ENCODE measurements around the gene EDN3.

The EDN3 gene

DNA sequence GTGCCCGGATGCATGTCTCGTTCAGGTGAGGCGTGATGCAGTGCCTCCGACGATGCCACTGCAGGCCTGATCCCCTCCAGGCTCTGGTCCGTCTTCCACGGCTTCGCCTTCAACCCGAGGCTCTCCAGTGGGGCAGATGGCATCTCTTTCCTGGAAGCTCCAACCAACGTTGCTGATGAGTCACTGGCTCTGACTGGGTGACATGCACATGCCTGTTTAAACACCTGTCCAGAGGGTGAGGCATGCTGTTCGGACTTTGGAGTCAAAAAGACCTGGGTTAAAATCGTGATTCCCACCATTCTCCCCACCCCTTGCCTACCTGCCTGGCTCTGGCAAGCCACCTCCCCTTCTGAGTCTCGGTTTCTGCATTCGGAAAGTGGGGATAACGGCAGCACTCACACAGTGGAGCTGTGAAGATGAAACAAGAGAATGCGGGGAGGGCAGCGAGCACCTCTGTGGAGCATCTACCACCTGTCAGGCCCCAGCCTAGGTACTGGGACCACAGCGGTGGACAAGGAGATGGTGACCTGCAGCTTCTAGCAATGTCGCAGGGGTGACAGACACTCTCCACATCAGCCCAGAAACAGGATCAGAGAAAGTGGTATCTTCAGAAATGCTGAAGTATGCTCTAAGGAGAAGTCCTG is 8.5 kb upstream of the EDN3 start:
- no peak for DNase-seq (ENCODE audit: low spot score)
- no peaks in the 10 kb centered on the region for H3K9me3 Mint-ChIP-seq
- no peak overlapping the region for H3K4me3 Mint-ChIP-seq
- no peak overlapping the region for H3K27ac Mint-ChIP-seq
- peaks cover 34% of the 10 kb centered on the region for H3K27me3 Mint-ChIP-seq (ENCODE audit: low read depth)
- H3K4me1 Mint-ChIP-seq (ENCODE audit: low read depth): no peaks in the 10 kb centered on the region
- no peaks in the 10 kb centered on the region for H3K36me3 Mint-ChIP-seq (ENCODE audit: low read depth)

DNA sequence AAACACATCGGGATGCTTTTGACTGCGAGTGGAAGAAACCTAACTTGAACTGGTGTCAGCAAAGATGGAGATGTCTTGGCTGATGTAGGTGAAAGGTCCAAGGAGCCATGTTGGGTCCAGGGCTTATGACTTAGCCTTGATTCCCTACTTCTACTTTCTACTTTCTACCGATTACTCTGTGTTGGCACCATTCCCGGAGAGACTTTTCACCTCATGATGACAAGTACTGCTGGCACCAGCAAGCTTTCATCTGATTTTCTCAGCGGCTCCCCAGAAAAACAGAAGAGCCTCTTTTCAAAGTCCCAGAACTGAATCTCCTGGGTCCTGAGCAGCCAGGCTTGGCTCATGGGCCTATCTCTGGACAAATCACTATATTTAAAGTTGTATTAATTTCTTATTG is 4.9 kb upstream of the EDN3 start:
- H3K4me3 Mint-ChIP-seq: no peak overlapping the region
- no peaks in the 10 kb centered on the region for H3K9me3 Mint-ChIP-seq
- peaks cover 54% of the 10 kb centered on the region for H3K27me3 Mint-ChIP-seq (ENCODE audit: low read depth)
- no peak overlapping the region for H3K27ac Mint-ChIP-seq
- H3K36me3 Mint-ChIP-seq (ENCODE audit: low read depth): no peaks in the 10 kb centered on the region
- H3K4me1 Mint-ChIP-seq (ENCODE audit: low read depth): no peaks in the 10 kb centered on the region
- DNase-seq (ENCODE audit: low spot score): no peak

DNA sequence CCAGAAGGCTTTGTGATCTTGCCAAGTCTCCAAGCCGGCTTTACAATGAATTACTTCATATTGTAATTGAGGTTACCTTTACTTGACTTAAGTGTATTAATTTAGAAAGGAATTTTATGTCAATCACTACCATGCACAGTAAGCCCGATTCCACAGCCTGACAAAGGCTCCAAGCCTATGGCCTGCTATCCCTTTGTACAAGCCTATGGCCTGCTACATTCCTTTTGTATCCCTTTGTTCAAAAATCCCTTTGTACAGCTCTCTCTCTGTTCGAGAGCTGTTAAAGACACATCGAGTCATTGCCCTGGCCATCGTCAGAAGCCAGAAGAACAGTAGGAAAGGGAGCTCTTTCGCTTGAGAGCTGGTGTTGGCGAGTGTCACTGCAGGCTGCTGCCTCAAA is 2.7 kb upstream of the EDN3 start:
- no peak overlapping the region for H3K27ac Mint-ChIP-seq
- H3K9me3 Mint-ChIP-seq: no peaks in the 10 kb centered on the region
- H3K36me3 Mint-ChIP-seq (ENCODE audit: low read depth): no peaks in the 10 kb centered on the region
- peaks cover 66% of the 10 kb centered on the region for H3K27me3 Mint-ChIP-seq (ENCODE audit: low read depth)
- no peaks in the 10 kb centered on the region for H3K4me1 Mint-ChIP-seq (ENCODE audit: low read depth)
- H3K4me3 Mint-ChIP-seq: no peak overlapping the region
- DNase-seq (ENCODE audit: low spot score): no peak

DNA sequence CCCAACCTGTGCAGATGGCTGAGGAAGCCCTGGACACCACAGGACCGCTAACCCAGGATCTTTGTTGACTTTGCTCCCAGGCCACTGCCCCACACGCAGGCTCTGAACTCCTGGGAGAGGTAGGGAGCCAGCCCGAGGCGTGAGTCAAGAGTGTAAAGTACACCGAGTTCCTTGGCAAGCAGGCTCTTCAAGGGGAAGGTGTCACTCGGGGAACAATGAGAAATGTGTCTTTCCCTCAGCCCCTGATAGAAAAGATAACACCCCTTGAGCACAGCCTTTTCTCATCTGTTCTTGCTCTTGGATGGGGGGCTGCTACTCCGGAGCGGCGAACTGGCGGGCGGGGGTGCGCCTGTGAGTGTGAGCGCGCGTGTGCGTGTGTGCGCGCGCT is 472 bp upstream of the EDN3 start:
- no peaks in the 10 kb centered on the region for H3K9me3 Mint-ChIP-seq
- H3K27me3 Mint-ChIP-seq (ENCODE audit: low read depth): peaks cover 73% of the 10 kb centered on the region
- H3K36me3 Mint-ChIP-seq (ENCODE audit: low read depth): no peaks in the 10 kb centered on the region

DNA sequence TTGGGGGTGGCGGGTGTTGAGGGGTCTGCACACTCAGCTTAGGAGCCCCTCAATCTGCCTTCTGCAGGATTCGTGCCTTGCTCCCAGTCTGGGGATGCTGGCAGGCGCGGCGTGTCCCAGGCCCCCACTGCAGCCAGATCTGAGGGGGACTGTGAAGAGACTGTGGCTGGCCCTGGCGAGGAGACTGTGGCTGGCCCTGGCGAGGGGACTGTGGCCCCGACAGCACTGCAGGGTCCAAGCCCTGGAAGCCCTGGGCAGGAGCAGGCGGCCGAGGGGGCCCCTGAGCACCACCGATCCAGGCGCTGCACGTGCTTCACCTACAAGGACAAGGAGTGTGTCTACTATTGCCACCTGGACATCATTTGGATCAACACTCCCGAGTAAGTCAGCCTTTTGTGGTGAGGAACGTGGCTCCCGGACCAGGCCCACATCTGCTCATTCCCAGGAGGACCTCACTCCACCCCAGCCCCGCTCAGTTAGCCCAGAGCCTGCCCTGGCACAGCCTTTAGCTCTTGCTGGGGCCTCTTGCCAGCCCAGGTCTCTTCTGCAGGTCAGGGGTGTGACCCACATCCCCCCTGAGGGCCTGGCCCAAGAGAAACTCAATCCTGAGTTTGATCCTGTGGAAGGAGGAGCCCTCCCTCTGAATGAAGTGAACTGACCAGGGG is 1.1 kb downstream of the EDN3 start:
- no peak overlapping the region for H3K4me3 Mint-ChIP-seq
- DNase-seq (ENCODE audit: low spot score): no peak
- H3K9me3 Mint-ChIP-seq: no peaks in the 10 kb centered on the region
- no peaks in the 10 kb centered on the region for H3K4me1 Mint-ChIP-seq (ENCODE audit: low read depth)
- peaks cover 65% of the 10 kb centered on the region for H3K27me3 Mint-ChIP-seq (ENCODE audit: low read depth)
- no peak overlapping the region for H3K27ac Mint-ChIP-seq
- no peaks in the 10 kb centered on the region for H3K36me3 Mint-ChIP-seq (ENCODE audit: low read depth)

More for the DNA sequence above, 472 bp upstream of the EDN3 start:
- no peaks in the 10 kb centered on the region for H3K4me1 Mint-ChIP-seq (ENCODE audit: low read depth)
- no peak overlapping the region for H3K27ac Mint-ChIP-seq
- no peak overlapping the region for H3K4me3 Mint-ChIP-seq
- DNase-seq (ENCODE audit: low spot score): no peak

DNA sequence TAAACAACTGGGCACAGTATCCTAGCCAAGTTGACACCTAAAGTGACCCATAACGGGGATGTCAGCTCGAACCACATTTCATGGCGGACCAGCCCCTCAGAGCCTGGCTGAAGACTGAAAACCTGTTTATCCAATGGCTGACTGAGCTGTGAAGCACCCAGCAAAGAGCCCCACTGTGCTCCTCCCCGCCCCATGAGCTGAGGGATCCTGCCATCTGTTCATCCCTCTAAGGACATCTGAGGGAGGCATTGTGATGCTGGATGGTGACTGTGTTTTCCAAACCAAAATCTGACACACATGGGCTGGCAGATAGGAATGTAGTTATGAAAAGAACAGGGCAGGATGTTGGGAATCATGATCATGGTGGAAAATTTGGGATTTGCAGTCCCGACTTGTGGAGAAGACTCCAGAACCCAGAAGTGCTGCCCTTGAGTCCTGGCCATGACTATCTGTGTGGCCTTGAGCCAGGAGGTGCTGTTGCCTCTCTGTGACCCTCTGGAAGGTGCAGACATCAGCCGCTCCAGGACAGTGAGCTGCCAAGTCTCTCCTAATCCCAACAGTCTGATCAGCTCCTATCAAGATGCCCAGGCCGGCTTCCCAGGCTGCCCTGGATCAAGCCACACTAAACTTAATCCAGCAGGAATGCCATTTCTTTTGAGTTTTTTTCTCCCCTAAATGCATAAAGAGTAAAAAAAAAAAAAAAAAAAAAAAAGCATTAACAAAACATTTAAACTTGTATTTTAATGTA is 5.7 kb downstream of the EDN3 start:
- no peak for DNase-seq (ENCODE audit: low spot score)
- no peaks in the 10 kb centered on the region for H3K36me3 Mint-ChIP-seq (ENCODE audit: low read depth)
- H3K27me3 Mint-ChIP-seq (ENCODE audit: low read depth): peaks cover 44% of the 10 kb centered on the region

DNA sequence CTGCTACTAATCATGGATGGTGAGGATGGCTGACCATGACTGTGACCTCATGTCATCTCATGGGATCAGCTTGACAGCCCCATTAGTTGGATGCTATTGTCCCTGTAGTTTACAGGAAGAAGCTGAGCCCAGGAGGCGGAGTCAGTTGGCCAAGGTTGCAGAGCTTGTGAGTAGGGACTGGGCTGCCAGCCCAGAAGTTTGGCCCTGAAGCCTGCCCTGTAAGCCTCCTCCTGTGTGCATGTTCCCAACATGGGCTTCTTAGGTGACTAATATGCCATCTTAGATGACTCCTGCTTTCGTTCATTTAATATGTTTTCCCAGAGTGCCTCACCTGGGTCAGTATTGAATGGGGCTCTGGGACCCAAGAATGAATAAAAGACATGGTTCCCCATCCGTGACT is 6.9 kb downstream of the EDN3 start:
- no peaks in the 10 kb centered on the region for H3K9me3 Mint-ChIP-seq
- H3K36me3 Mint-ChIP-seq (ENCODE audit: low read depth): no peaks in the 10 kb centered on the region
- no peak overlapping the region for H3K4me3 Mint-ChIP-seq
- no peak overlapping the region for H3K27ac Mint-ChIP-seq
- peaks cover 36% of the 10 kb centered on the region for H3K27me3 Mint-ChIP-seq (ENCODE audit: low read depth)
- DNase-seq (ENCODE audit: low spot score): no peak
- H3K4me1 Mint-ChIP-seq (ENCODE audit: low read depth): peaks cover 12% of the 10 kb centered on the region

More for the DNA sequence above, 5.7 kb downstream of the EDN3 start:
- H3K4me3 Mint-ChIP-seq: no peak overlapping the region
- H3K9me3 Mint-ChIP-seq: no peaks in the 10 kb centered on the region
- H3K4me1 Mint-ChIP-seq (ENCODE audit: low read depth): peaks cover 12% of the 10 kb centered on the region
- H3K27ac Mint-ChIP-seq: no peak overlapping the region

DNA sequence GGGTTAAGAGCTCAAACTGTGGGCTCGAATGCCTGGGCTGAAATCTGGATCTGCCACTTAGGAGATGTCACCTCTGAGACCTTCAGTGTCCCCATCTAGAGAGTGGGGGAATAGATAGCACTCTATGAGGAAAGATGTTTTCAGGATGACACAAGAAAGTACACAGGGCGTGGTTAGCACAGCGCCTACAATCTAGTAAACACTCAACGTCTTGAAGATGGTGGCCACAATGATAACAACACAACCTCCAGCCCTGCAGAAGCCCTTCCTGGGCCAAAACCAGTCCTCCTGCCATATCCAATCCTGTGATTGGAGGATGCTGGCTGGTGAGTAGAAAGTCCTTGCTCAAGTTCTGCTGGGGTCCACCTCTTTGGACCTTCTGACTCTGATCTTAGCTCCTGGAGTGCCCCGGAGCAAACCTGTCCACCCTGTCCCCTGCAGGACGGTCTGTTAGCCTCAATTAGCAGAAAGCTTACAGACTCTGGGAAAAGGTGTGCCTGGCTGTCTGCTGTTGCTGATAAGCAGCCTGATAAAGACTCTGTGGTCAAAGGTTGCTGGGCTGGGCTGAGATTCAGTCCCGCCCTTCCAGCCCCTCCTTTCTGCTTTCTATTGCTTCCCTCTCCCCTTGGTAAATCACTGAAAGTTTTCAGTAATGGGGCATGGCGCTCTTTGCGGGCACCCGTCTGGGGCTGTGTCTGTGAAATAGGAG is 8.2 kb downstream of the EDN3 start:
- Mint-ChIP-seq H3K27me3 (ENCODE audit: low read depth) (peaks cover 22% of the 10 kb centered on the region), H3K36me3 (ENCODE audit: low read depth) (no peaks in the 10 kb centered on the region), H3K4me3 (peak overlapping the region; percentile 40), H3K9me3 (no peaks in the 10 kb centered on the region), H3K4me1 (ENCODE audit: low read depth) (peaks cover 12% of the 10 kb centered on the region), H3K27ac (peak overlapping the region; percentile 51)
- DNase-seq (ENCODE audit: low spot score): no peak

DNA sequence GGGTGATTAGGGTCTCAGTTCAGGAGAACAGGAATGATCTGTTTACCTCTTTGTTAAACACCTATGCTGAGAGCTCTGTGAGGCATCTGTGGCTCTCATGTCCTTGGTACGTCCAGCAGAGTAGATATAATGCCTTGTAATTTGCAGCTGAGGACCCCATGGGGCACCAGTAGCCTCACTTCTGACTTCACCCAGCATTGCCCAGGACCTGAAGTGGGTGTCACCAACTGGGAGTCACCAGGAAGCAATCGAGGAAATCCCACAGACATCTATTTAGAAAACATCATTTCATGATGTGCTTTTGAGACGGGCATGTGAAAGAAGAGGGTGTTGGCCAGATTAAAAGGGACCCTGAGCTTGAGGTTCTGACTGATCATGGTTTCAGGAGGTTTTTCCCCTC is 8.8 kb downstream of the EDN3 start:
- peaks cover 17% of the 10 kb centered on the region for H3K27me3 Mint-ChIP-seq (ENCODE audit: low read depth)
- H3K27ac Mint-ChIP-seq: no peak overlapping the region
- H3K36me3 Mint-ChIP-seq (ENCODE audit: low read depth): no peaks in the 10 kb centered on the region
- H3K4me3 Mint-ChIP-seq: no peak overlapping the region
- H3K4me1 Mint-ChIP-seq (ENCODE audit: low read depth): peaks cover 12% of the 10 kb centered on the region
- no peak for DNase-seq (ENCODE audit: low spot score)
- H3K9me3 Mint-ChIP-seq: no peaks in the 10 kb centered on the region

DNA sequence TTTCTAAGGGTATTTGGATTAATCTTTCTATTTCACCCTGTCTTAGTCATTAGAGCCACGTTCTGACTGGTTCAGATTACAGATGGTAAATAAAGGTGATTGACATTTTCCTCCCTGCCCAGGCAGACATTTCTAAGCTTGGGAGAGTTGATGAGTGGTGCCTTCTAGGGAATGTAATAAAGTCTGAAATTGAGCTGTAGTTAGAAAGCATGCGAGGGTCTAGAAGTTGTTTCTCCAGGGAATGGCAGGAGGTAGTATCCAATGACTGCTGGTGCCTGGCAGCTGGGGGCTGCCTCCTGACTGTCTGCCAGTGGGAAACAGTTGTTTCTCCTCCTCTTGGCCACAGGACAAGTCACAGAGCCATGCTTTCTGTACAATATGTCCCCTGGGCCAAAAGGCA is 14.6 kb downstream of the EDN3 start:
- Mint-ChIP-seq H3K36me3 (ENCODE audit: low read depth) (no peaks in the 10 kb centered on the region), H3K4me1 (ENCODE audit: low read depth) (no peaks in the 10 kb centered on the region), H3K27ac (no peak overlapping the region), H3K27me3 (ENCODE audit: low read depth) (peaks cover 6% of the 10 kb centered on the region), H3K4me3 (no peak overlapping the region), H3K9me3 (no peaks in the 10 kb centered on the region)
- no peak for DNase-seq (ENCODE audit: low spot score)

DNA sequence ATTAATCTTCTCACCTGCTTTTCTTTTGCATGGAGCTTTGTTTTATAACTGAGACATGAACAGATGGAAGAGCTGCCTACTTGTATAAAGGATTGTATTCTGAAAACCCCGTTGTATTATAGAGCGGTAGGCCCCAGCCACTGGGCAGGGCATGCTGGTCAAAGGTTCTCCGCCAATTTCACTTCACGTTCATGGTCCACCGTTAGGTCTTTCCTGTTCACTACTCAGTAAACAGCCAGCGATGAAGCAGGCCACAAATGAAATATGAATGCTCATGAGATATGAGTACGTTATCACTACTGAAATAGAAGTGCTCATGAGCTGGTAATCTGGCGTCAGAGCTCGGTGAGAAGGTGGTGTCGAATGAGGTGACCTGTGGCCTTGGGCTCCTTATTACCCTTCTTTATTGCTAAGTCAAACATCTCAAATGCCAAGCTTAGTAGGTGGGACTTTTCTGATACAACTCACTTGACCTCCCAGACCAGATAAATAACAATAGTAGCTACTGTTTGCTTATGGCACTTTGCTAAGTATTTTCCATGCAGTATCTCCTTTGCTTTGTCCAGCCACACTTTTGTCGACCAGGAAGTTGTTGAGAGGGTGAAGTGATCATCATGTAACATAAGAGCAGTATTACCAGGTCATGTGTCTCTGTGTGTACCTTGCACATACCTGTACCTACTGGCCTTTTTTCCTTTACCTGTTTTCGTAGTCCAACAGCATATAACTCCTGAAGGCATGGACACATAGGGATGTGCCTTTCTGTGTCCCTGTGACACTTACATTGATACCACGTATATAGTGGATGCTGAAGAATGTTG is 16.7 kb downstream of the EDN3 start:
- DNase-seq (ENCODE audit: low spot score): no peak
- peaks cover 2% of the 10 kb centered on the region for H3K27me3 Mint-ChIP-seq (ENCODE audit: low read depth)
- H3K4me1 Mint-ChIP-seq (ENCODE audit: low read depth): no peaks in the 10 kb centered on the region
- no peak overlapping the region for H3K4me3 Mint-ChIP-seq
- H3K36me3 Mint-ChIP-seq (ENCODE audit: low read depth): no peaks in the 10 kb centered on the region
- no peaks in the 10 kb centered on the region for H3K9me3 Mint-ChIP-seq
- no peak overlapping the region for H3K27ac Mint-ChIP-seq

DNA sequence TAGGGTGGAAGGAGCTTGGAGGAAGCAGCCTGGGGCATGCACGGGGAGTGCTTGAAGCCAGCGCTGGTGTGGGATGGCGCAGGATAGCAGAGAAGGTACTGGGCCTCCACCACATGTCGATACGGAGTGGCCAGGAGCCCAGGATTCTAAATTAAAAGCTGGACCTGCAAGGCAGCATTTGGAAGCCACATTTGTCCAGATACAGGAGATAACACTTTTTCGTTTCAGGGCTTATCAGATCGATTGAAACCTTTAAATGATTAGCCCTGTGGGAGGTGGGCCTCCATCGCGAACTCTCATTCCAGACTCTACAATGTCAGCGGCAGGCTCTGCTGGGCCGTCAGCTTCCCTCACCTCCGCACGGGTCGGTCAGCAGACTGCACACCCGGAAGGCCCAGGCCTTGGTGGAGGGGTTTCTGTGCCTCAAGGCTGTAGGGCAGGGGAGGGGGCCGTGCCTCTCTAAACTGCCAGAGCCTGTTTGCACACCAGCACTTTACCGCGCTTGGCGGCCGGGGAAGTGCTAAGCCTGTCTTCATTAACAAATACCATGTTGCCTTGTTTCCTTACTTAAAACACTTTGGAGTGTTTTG is 17.9 kb downstream of the EDN3 start:
- no peak overlapping the region for H3K4me3 Mint-ChIP-seq
- DNase-seq (ENCODE audit: low spot score): no peak
- H3K27me3 Mint-ChIP-seq (ENCODE audit: low read depth): peaks cover 2% of the 10 kb centered on the region
- no peaks in the 10 kb centered on the region for H3K9me3 Mint-ChIP-seq
- H3K4me1 Mint-ChIP-seq (ENCODE audit: low read depth): no peaks in the 10 kb centered on the region
- no peak overlapping the region for H3K27ac Mint-ChIP-seq
- H3K36me3 Mint-ChIP-seq (ENCODE audit: low read depth): no peaks in the 10 kb centered on the region

DNA sequence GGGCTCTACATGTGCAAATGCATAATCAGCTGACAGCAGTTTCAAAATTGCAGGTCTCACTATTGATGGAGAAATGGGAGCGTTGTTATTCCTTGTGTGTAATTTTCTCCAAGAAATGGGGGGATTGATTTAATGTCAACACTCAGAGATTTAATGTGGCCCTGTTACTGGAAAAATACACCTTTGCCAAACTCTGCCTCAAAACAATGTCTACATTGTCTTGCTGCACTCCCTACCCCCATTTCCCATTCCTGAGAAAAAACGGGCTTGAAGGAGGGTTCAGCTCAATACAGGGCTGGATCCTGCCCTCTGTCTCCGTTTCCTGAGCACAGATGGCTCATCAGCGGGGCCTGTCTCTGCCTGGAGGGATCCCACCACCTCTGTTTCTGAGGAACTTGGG is 18.4 kb downstream of the EDN3 start:
- Mint-ChIP-seq H3K4me3 (no peak overlapping the region), H3K9me3 (no peaks in the 10 kb centered on the region), H3K4me1 (ENCODE audit: low read depth) (no peaks in the 10 kb centered on the region), H3K27ac (no peak overlapping the region), H3K36me3 (ENCODE audit: low read depth) (no peaks in the 10 kb centered on the region), H3K27me3 (ENCODE audit: low read depth) (peaks cover 2% of the 10 kb centered on the region)
- no peak for DNase-seq (ENCODE audit: low spot score)

All from T-helper 2 cell treated with Interferon-gamma antibody and Interleukin-4, amounts not matched to agents 5 μg/mL and 100 μg/mL, for 36 hours (primary cell).